HFF-Myc (cell line): Measurements from ENCODE around the gene NGDN.
"Not testable (repeated sequence)": the region's sequence is repeated elsewhere in the genome, so short reads cannot be mapped to it uniquely, and the experiment has no call there.

ENCODE experiments used
- DNase-seq: peaks from one replicate; pipeline ENCODE4 v3.0.0-alpha.2; 2011; ENCODE audit warnings: low read depth; ENCODE audit errors: extremely low read depth
- H3K4me3 ChIP-seq: replicated peaks from 2 replicates; pipeline ENCODE4 v1.5.1; 2011; ENCODE audit warnings: low read depth, mild to moderate bottlenecking, control low read depth, low read length
- TF ChIP-seq, protein P1 (sequence below): IDR thresholded peaks from 2 replicates; pipeline ENCODE4 v1.5.1; 2012; ENCODE audit warnings: mild to moderate bottlenecking, low read depth, low read length, control low read depth; ENCODE audit errors: missing control alignments

The NGDN gene, protein sequence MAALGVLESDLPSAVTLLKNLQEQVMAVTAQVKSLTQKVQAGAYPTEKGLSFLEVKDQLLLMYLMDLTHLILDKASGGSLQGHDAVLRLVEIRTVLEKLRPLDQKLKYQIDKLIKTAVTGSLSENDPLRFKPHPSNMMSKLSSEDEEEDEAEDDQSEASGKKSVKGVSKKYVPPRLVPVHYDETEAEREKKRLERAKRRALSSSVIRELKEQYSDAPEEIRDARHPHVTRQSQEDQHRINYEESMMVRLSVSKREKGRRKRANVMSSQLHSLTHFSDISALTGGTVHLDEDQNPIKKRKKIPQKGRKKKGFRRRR

DNA sequence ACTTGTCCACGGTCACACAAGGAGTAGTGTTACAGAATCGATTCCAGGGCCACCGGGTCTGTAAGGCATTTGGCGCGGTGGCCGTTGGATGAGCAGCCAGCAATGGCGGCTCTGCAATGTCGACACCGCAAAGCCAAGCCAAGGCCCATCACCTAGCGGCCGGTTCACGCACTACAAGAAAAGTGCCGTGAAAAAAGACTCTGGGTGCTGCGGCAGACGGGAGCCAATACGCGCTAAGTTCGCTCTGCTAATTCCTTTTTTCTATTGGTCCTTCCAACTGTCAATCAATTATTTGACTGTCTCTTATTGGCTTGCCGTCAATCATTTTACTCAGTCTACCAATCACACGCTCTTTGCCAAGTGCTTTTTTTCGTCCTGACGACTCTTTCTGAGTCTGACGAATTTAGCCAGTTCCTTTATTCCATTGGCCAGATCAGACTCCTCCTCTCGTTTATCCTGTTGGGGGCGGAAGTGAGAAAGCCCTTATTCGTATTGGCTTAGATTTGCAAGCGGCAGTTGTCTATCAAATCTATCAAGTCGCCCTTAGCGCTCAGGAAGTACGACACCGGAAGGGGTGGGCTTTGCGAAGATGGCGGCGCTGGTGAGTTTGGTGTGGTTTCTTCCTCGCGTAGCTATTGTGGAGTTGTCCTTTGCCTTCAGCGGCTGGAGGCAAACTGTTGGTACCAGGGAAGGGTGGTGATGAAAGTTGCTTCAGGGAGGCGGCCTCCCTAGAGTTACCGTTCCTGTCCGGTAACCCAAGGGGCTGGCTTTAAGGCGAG, at the start of gene NGDN:
TSS of gene NGDN (plus strand) at position 577 of the 779 bp plus-strand sequence. CDS start at position 590, 13 bp downstream.
- TF ChIP-seq, protein P1, sequence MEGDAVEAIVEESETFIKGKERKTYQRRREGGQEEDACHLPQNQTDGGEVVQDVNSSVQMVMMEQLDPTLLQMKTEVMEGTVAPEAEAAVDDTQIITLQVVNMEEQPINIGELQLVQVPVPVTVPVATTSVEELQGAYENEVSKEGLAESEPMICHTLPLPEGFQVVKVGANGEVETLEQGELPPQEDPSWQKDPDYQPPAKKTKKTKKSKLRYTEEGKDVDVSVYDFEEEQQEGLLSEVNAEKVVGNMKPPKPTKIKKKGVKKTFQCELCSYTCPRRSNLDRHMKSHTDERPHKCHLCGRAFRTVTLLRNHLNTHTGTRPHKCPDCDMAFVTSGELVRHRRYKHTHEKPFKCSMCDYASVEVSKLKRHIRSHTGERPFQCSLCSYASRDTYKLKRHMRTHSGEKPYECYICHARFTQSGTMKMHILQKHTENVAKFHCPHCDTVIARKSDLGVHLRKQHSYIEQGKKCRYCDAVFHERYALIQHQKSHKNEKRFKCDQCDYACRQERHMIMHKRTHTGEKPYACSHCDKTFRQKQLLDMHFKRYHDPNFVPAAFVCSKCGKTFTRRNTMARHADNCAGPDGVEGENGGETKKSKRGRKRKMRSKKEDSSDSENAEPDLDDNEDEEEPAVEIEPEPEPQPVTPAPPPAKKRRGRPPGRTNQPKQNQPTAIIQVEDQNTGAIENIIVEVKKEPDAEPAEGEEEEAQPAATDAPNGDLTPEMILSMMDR = peak; percentile 76
- DNase-seq = peak; percentile 100
- peak within 1 kb of the TSS; percentile 100 for H3K4me3 ChIP-seq

DNA sequence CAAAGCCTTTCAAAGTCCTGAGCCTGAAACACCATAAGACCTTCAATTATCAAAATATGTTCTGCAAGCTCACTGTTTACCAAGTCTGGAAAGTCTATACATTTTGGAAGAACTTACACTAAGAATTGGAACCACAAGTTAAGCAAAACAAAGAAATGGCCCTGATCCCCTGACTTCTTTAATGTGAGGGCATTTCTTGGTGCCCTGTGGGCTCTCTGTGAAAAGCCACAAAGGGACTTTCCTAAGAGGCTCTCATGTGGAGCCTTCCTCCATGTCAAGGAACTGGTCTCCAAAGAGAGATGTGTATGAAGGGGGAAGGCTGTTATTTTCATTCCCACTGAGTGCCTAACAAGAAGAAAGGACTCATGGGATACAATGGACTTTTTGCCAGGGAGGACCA, 47.9 kb upstream of the NGDN start:
- no peak for DNase-seq
- TF ChIP-seq, protein P1 = no peak
- H3K4me3 ChIP-seq = no peak overlapping the region

DNA sequence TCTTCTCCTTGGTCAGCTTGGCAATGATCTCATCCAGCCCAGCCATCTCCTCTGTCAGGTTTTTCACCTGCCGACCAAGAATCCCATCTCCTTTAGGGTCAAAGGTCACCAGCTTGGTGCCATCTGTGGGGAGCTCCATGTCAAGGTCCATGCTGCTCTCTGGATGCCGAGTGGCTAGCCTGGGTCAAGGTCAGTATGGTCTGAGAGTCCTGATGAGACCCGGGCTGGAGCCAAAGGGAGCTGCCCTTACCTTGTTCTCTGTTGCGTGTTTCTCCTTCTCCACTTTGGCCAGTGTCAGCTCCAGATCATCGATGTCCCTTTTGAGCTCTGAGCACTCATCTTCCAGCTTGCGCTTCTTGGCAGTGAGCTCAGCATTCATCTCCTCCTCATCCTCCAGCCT, 45.8 kb upstream of the NGDN start:
- no peak overlapping the region for H3K4me3 ChIP-seq
- TF ChIP-seq, protein P1 = no peak
- no peak for DNase-seq

DNA sequence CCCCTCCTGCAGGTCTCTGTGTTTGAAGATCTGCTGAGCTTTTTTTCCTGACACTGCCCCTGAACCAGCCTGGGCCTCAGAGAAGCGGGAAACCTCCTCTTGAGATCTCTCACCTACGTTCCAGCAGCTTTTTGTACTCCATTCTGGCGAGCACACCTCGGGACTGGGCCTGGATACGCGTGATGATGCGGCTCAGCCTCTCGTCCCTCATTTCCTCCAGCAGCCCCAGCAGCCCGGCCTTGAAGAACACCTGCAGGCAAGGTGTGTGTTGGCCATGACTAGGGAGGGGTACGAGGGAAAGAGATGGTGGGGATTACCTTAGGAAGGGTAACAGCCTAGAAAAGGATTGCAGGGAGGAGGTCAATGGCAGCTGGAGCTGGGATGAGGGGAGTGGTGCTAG, 44.3 kb upstream of the NGDN start:
- H3K4me3 ChIP-seq = no peak overlapping the region
- TF ChIP-seq, protein P1 = no peak
- no peak for DNase-seq

DNA sequence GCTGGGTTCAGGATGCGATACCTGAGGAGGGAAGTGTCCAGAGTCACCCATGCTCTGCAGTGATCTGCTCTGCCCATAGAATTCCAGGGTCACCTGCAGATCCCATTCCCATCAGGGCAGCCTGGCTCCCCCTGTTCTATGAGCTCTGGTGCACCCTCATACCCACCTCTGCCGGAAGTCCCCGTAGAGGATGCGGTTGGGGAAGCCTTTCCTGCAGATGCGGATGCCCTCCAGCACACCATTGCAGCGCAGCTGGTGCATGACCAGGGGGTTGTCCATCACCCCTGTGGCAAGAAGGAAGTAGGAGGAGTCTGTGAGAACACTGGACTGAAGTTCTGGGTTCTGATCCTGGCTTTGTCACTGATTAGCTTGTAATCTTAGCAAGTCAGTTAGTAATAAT, 43.7 kb upstream of the NGDN start:
- DNase-seq, H3K4me3 ChIP-seq: not testable (repeated sequence)

DNA sequence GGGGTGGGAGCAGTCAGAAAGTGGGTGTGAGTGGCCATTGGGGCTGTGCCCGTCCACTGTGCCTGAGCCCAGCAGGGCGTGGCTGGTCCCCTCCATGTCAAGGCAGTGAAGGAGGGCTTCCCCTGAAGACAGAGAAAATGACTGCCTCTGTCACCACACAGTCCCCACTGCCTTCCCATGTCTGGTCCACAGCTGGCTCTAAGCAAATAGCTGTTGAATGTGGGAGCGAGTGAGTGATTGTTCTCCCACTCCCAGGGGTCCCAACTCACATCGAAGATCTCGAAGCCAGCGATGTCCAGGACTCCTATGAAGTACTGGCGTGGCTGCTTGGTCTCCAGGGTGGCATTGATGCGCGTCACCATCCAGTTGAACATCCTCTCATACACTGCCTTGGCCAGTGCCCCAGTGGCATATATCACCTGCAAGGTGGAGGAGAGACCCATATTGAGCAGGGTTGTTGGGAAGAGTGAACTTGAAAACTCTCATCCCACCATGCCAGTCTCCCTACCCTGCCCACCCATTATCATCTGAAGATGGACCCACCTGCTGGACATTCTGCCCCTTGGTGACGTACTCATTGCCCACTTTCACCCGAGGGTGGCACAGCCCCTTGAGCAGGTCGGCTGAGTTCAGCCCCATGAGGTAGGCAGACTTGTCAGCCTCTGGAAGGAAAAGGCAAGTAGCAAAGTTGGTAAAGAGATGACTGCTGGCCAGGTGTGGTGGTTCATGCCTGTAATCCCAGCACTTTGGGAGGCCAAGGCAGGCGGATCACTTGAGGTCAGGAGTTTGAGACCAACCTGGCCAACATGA, 40.6 kb upstream of the NGDN start:
- TF ChIP-seq, protein P1 = no peak
- DNase-seq = no peak
- H3K4me3 ChIP-seq = no peak overlapping the region
